Prostate gland (tissue), 2 donors: ENCODE measurements around the gene DOK6.

Experiments
- CTCF ChIP-seq, 4 experiments: fragments of 200-600 bp in 2 of 4; fragments of 450-650 bp in 2 of 4; sonication (generic) in 2 of 4; IDR thresholded peaks; 1 replicate in 3 of 4; 2 replicates in 1 of 4; pipeline ENCODE4 v1.5.1; 2016 to 2019; ENCODE audit warnings: antibody characterized with exemption in 4 of 4, mild to moderate bottlenecking in 2 of 4, moderate library complexity in 2 of 4
- POLR2A ChIP-seq: fragments of 450-650 bp; IDR thresholded peaks from one replicate; pipeline ENCODE4 v1.6.1; 2016; ENCODE audit warnings: antibody characterized with exemption, mild to moderate bottlenecking

DNA sequence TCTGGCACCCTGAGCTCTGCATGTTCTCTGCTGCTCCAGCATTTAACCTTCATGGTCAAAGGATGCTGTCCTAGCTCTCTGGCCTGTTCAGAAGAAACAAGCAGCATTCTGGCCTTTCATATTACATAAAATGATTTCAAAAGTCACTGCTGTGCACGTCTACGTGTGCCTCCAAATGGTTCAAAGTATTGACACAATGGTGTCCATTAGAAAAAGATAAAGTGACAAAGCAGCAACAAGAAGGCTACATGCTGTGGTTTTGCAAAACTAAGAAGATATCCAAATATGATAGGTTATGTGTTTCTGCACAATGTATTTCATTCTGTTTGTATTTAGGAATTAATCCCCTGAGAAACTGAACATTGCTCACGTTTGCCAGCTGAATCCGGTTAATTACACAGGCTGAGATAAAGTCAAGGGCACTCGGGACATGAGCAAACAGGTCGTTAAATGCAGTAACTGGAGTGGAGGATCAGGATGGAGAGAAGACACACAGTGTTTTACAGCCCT is 258.5 kb downstream of the DOK6 start:
- TF ChIP-seq CTCF (IDR thresholded peaks at IDR 0.05) (no peak), POLR2A (no peak)
